ENCODE results near the gene PHF21A. TPM values are rescaled to one million over a fixed set of nuclear protein-coding genes. Genes with fewer than 3 reads are reported as not detected.

Gene PHF21A
- polyA plus RNA-seq, 3 donors: 6.2 to 95.2 (median 14.0) TPM

DNA sequence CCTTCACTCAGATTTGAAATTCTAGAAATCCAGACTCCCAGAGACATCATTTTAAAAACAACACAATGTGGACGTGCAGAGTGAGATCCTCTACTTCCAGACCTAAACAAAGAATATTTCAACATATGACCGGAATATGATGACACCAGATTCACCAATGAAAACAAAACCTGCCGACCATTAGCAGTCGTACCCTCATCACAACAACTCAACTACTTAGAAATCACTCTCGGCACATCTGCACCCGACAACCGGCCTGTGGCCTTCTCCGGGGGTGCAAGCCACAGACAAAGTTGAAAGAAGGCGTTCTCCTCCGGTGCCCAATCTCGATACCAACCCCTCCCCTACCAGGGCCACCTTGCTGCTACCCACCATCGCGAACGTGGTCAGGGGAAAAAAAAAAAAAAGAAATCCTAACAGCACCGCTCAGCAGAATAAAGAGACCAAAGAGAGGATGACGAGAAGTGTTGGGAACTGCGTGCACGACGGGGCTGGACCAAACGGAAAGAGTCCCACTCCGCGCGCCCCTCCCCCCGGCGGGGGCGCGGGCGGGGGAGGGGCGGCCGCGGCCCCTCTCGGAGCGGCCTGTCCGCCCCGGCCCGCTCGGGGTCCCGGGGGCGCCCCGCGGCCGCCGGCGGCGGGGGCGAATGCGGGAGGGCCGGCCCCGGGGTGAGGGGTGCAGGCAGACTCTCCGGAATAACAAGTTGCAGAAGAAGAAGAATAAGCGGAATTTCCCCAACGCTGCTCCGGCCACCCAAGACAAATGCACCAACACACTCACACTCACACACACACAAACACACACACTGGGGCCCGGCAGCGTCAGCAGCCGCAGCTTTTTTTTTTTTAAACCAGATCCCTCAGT is 1.7 kb downstream of the PHF21A start:
- H3K4me2 ChIP-seq (replicated peaks; ENCODE audit: extremely low read depth, low read length, poor library complexity, severe bottlenecking): peak overlapping the region; percentile 92
- peaks cover 34% of the 10 kb centered on the region for H4K20me1 ChIP-seq (ENCODE audit: insufficient read depth, low read length)
- intact Hi-C loops (cut with micrococcal nuclease): loop anchor here (5.0 to 10.0 kb wide), 4 partner anchors 118 to 272 kb away; partner anchors contain the start of genes CRY2 (in 1 of the 2) and DGKZ (in 1 of the 2)
- TF ChIP-seq, protein P1, sequence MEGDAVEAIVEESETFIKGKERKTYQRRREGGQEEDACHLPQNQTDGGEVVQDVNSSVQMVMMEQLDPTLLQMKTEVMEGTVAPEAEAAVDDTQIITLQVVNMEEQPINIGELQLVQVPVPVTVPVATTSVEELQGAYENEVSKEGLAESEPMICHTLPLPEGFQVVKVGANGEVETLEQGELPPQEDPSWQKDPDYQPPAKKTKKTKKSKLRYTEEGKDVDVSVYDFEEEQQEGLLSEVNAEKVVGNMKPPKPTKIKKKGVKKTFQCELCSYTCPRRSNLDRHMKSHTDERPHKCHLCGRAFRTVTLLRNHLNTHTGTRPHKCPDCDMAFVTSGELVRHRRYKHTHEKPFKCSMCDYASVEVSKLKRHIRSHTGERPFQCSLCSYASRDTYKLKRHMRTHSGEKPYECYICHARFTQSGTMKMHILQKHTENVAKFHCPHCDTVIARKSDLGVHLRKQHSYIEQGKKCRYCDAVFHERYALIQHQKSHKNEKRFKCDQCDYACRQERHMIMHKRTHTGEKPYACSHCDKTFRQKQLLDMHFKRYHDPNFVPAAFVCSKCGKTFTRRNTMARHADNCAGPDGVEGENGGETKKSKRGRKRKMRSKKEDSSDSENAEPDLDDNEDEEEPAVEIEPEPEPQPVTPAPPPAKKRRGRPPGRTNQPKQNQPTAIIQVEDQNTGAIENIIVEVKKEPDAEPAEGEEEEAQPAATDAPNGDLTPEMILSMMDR (IDR thresholded peaks at IDR 0.05): no peak
- H2AFZ ChIP-seq (ENCODE audit: insufficient read depth, low read depth, low read length, poor library complexity, severe bottlenecking): peak overlapping the region; percentile 40
- H3K27me3 Mint-ChIP-seq (ENCODE audit: low read depth in 3 of 3): peaks cover 0 to 3% (median 0%) of the 10 kb centered on the region in 3 donors
- no peaks in the 10 kb centered on the region for H3K36me3 ChIP-seq (replicated peaks in 1 of 2; ENCODE audit: control insufficient read depth in 1 of 2, insufficient read depth in 2 of 2, low read length in 2 of 2)
- no peaks in the 10 kb centered on the region for H3K27me3 ChIP-seq (ENCODE audit: control insufficient read depth in 2 of 2, insufficient read depth in 2 of 2, low read length in 2 of 2)
- H3K79me2 ChIP-seq (ENCODE audit: insufficient read depth, low read length): peaks cover 64% of the 10 kb centered on the region
- H3K4me1 ChIP-seq (ENCODE audit: control insufficient read depth in 1 of 2, insufficient read depth in 2 of 2, low read length in 2 of 2): peaks cover 30 to 54% of the 10 kb centered on the region in 2 donors
- H3K9me3 ChIP-seq (replicated peaks in 1 of 2; ENCODE audit: control insufficient read depth in 1 of 2, insufficient read depth in 1 of 2, low read length in 2 of 2): no peaks in the 10 kb centered on the region
- peaks cover 3 to 10% of the 10 kb centered on the region in 2 donors for H3K36me3 Mint-ChIP-seq
- H3K4me3 ChIP-seq (replicated peaks in 1 of 3; ENCODE audit: low read depth in 2 of 3, low read length in 3 of 3): peak overlapping the region; percentile 67 to 89 (median 70)
- H3K9ac ChIP-seq (ENCODE audit: insufficient read depth, low read length, poor library complexity, severe bottlenecking): peak overlapping the region; percentile 67
- peaks cover 0 to 2% (median 0%) of the 10 kb centered on the region in 7 donors for H3K9me3 Mint-ChIP-seq
- DNase-seq: peak; percentile 72 to 86 (median 79)
- peak overlapping the region; percentile 86 to 89 for H3K27ac ChIP-seq (ENCODE audit: low read depth in 1 of 2, low read length in 2 of 2)
- peaks cover 48% of the 10 kb centered on the region for H3K4me1 Mint-ChIP-seq
- 0% methylated on average over 33 of the region's 56 CpGs for WGBS (ENCODE audit: insufficient coverage)
- peak overlapping the region; percentile 96 to 97 for H3K4me3 Mint-ChIP-seq
- peak overlapping the region; percentile 91 to 98 (median 98) for H3K27ac Mint-ChIP-seq

DNA sequence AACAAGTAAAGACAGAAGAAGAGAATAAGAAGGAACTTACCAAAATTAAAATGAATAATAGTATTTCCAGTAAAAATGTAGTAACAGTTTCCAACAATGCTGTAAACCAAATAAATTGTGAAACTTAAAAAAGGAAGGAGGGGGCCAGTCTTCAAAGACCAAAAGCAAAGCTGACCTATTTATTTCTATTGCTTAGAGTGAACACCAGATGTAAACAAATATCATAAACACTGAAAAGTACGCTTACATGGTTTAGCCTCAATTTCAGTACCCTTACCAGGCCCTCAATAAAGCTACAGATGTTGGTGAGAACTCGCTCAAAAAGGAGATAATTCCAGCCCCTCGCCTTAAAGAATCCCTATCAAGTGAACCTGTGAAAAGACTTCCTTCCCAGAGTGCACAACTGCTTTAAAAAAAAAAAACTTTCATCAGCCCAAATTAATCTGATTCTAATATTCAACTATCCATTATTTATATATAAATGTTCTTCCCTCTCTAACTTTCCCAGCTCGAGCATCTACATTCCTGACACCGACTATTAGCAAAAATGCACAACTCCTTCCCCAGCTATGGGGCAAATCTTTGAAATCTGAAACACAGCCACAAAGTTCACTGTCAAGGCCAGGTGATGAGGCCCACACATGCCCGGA is 2.4 kb downstream of the PHF21A start:
- peak overlapping the region; percentile 67 for H3K9ac ChIP-seq (ENCODE audit: insufficient read depth, low read length, poor library complexity, severe bottlenecking)
- H4K20me1 ChIP-seq (ENCODE audit: insufficient read depth, low read length): peaks cover 41% of the 10 kb centered on the region
- peak in 2 of 3 donors; percentile 23 to 52 for DNase-seq
- H3K27me3 ChIP-seq (ENCODE audit: control insufficient read depth in 2 of 2, insufficient read depth in 2 of 2, low read length in 2 of 2): no peaks in the 10 kb centered on the region
- peak overlapping the region; percentile 95 to 96 for H3K4me3 Mint-ChIP-seq
- peak overlapping the region; percentile 86 to 89 for H3K27ac ChIP-seq (ENCODE audit: low read depth in 1 of 2, low read length in 2 of 2)
- H3K9me3 ChIP-seq (replicated peaks in 1 of 2; ENCODE audit: control insufficient read depth in 1 of 2, insufficient read depth in 1 of 2, low read length in 2 of 2): no peaks in the 10 kb centered on the region
- H3K4me3 ChIP-seq (replicated peaks in 1 of 3; ENCODE audit: low read depth in 2 of 3, low read length in 3 of 3): peak overlapping the region; percentile 67 to 89 (median 70)
- intact Hi-C loops (cut with micrococcal nuclease): no loop called here
- H3K36me3 Mint-ChIP-seq: peaks cover 3 to 10% of the 10 kb centered on the region in 2 donors
- peaks cover 53% of the 10 kb centered on the region for H3K4me1 Mint-ChIP-seq
- WGBS (ENCODE audit: insufficient coverage): 7% methylated on average over 6 of the region's 6 CpGs
- peak overlapping the region; percentile 91 to 98 (median 98) for H3K27ac Mint-ChIP-seq
- H3K79me2 ChIP-seq (ENCODE audit: insufficient read depth, low read length): peaks cover 72% of the 10 kb centered on the region
- no peaks in the 10 kb centered on the region for H3K36me3 ChIP-seq (replicated peaks in 1 of 2; ENCODE audit: control insufficient read depth in 1 of 2, insufficient read depth in 2 of 2, low read length in 2 of 2)
- H3K9me3 Mint-ChIP-seq: peaks cover 0 to 2% (median 0%) of the 10 kb centered on the region in 7 donors
- H2AFZ ChIP-seq (ENCODE audit: insufficient read depth, low read depth, low read length, poor library complexity, severe bottlenecking): peak overlapping the region; percentile 40
- H3K4me2 ChIP-seq (replicated peaks; ENCODE audit: extremely low read depth, low read length, poor library complexity, severe bottlenecking): peak overlapping the region; percentile 92
- H3K27me3 Mint-ChIP-seq (ENCODE audit: low read depth in 3 of 3): peaks cover 0 to 3% (median 0%) of the 10 kb centered on the region in 3 donors
- TF ChIP-seq, protein P1 (IDR thresholded peaks at IDR 0.05): no peak
- peaks cover 35 to 62% of the 10 kb centered on the region in 2 donors for H3K4me1 ChIP-seq (ENCODE audit: control insufficient read depth in 1 of 2, insufficient read depth in 2 of 2, low read length in 2 of 2)

Measured in CD14-positive monocyte (primary cell).